HG02610 (cell line): ENCODE results near the gene PPARG.
"Not testable (repeated sequence)": the region's sequence is repeated elsewhere in the genome, so short reads cannot be mapped to it uniquely, and the experiment has no call there.

Experiments used
- ATAC-seq: cut with Tn5 transposase; IDR thresholded peaks from one replicate; pipeline ENCODE4 v1.9.1; 2021; ENCODE audit warnings: mild to moderate bottlenecking, moderate library complexity; ENCODE audit not compliant: unreplicated experiment

Gene PPARG

DNA sequence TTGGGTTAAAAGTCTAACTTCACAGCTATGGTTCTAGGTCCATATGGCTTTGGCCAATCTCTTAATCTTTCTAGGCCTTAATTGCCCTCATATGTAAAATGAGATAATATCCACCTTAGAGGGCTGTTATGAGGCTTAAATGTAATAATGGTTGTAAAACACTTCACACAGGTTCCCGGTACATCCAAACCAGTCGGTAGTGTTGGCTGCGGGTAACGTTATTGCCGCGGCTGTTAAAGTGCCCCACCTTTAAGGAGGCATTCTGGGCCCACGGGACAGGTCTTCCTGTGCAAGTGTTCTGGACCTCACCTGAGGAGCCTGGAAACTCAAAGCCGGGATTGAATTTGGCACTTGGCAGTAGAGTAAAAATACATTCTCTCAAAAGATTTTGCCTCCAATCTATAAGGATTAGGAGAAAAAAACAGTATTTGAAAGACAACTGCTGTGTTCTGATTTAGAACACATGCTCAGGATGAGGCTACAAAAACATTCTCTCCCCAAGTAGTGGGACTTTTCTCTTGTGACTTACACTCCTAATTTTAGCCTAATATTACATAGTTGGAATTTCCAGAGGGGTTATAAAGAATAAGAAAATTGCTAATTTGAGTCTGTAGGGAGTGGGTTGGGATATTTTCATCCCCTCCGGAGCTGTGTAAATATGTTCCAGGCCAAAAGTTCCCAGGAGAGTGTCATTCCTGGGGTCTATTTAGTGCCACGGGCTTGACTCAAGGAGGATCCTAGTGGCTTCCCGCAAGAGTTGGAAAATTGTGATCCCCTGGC, 150.5 kb downstream of the PPARG start:
- ATAC-seq = no peak

DNA sequence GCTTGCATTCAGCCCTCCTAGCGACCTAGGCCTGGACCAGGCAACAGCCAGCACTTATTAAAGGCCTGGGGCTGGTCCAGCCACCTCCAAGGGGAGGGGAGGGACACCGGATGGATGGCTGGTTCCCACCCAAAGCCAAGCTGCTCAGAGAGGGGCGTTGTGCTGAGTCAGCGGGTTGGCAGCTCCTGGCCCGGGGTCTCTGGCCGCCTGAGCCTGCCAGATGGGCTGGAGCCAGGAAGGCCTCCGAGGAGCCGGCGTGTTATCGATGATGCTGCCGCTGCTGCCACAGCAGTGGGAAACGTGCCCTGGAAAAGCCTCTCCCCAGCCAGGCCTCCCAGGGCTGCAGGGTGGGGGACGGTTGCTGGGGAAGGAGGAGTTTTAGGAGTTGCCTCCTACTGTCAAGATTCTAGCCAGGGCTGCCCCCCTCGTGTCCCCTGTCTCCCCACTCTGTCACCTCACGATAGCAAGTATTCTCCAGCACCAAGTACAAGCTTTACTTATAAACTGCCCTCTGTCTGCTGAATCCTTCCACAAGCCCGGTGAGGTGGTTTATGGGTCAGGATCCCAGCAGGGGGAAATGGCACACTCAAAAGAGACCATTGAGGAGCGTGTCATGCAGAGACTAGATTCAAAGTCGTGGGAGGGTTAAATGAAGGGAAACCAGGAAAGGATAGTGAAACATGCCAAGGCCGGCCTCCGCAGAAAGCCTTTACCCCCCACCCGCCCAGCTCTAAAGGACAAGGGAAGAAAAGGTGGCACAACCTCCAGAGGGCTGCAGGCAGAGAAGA, 152.3 kb downstream of the PPARG start:
- ATAC-seq = no peak

- no peak for ATAC-seq
Measured at GRCh38 chr3:12442654-12443501, 154.0 kb downstream of the PPARG start.

DNA sequence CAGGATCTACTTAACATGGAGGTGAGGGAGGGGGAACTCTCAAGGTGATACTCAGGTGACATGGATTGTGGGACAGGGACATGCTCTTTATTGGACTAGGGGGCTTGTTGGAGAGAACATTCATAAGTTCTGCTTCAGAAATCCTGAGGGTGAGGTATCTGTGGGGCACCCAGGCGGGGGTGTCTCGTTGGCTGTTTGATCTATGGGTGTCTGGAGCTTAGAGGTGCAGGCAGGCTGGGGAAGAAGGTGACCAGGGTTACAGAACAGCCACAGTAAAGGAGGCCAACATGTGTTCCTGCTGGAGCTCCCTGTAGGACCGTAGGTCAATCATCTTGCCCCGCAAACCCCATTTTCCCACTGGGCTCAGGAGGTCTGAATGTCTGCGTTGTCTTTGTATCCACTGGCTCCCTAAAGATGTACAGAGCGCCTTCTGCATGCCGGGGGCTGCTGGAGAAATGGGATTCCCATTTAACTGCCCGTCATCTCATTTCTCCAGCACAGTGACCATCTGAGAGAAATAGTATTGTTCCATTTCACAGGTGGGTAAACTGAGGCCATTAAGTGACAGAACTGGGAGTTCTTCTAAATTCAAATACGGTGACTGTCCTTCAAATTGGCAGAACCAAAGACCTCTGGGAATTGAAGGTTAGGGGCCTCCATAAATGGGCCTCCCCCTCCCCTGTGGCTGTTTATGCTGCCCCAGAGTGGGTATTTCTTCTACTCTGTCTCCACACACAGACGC, 155.1 kb downstream of the PPARG start:
- no peak for ATAC-seq

DNA sequence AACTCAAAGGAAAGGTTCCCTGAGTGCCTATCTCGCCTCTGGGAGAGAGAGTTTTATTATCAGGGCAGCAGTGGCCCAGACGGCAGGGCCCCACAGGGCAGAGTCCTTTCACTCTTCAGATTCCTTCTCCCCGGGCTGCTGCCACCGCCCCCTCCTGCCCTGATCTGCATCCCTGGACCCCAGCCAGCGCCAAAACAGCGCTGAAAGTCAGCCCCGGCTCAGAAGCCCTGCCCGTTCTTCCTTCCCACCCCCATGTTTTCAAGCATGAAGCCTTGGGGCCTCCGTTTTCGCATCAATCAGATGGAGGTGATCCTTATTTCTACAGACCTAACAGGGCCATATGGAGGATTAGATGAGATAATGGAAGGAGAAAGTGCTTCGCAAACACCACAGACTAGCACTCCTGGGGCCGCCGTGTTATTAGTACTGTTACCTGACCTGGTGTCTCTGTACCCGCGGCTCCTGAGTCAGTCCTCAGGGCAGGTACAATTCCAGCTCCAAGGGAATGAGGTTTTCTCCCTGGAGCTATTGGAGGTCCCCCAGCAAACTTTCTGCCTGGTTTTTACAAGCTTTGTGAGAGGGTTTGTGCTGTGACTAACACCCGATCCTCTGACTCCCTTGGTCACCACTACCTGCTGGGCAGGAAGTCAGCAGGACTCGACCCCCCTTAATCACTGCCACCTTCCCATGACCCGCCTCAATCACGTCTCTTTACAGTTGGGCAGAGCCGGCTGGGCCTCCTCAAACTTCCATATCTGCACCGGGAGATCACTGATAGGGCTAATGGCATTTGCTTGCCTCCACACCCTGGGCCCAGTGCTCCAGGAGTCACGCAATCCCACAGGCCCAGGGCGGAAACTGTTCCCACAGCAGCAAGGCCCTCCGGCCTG, 156.0 kb downstream of the PPARG start:
- ATAC-seq = no peak

DNA sequence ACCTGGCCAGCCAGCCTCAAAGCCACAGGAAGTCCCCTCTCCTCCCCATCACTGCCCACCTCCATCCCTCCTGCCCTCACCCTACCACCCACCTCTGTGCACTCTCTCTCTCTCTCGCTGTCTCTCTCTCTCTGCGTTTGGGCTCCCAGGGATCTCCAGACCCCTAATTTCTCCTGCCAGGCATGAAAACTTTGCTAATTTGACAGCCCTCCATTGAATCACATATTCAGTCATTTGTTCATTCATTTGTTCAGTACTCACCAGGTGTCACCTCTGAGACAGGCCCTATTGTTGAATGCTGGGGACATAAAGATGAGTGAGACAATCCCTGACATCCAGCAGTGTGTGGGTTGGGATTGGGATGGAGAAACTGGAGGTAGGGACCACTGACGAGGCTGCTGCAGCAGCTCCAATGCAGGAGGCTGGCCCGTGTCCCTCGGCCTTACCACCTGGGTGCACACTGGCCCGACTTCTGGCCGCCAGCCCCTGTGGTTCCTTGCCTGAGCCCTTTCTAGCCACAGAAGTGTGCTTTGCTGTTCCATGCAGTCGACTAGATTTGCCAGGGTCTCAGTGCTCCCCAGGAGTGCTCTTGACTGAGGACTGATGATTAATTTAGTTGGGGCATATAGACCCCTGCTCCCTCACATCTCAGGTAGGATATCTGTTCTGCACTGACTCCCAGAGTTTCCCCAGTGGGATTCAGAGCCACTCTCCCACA, 156.8 kb downstream of the PPARG start:
- ATAC-seq = no peak

- ATAC-seq = no peak
Measured at GRCh38 chr3:12446298-12446697, 157.4 kb downstream of the PPARG start.

- ATAC-seq = no peak
Measured at GRCh38 chr3:12447075-12447474, 158.2 kb downstream of the PPARG start.

DNA sequence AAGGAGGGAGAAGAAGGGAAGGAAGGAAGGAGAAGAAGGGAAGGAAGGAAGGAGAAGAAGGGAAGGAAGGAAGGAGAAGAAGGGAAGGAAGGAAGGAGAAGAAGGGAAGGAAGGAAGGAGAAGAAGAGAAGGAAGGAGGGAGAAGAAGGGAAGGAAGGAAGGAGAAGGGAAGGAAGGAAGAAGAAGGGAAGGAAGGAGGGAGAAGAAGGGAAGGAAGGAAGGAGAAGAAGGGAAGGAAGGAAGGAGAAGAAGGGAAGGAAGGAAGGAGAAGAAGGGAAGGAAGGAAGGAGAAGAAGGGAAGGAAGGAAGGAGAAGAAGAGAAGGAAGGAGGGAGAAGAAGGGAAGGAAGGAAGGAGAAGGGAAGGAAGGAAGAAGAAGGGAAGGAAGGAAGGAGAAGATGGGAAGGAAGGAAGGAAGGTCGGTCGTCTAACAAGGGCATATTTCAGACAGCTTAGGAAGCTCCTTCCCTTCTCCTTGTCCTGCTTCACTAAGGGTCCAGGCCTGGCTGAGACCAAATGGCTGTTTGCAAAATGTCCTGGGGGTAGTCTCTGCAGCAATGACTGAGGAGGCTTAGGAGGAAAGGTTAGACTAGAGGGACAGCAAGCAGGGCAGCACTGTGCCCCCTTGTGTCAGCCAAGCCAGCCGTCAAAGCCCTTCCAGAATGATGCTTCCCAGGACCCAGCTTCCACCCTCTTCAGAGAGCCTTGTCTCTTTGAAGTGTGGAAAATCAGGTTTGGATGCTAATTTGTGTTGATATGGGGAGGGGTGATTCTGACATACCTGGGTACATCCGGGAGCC, 159.7 kb downstream of the PPARG start:
- ATAC-seq = not testable (repeated sequence)

DNA sequence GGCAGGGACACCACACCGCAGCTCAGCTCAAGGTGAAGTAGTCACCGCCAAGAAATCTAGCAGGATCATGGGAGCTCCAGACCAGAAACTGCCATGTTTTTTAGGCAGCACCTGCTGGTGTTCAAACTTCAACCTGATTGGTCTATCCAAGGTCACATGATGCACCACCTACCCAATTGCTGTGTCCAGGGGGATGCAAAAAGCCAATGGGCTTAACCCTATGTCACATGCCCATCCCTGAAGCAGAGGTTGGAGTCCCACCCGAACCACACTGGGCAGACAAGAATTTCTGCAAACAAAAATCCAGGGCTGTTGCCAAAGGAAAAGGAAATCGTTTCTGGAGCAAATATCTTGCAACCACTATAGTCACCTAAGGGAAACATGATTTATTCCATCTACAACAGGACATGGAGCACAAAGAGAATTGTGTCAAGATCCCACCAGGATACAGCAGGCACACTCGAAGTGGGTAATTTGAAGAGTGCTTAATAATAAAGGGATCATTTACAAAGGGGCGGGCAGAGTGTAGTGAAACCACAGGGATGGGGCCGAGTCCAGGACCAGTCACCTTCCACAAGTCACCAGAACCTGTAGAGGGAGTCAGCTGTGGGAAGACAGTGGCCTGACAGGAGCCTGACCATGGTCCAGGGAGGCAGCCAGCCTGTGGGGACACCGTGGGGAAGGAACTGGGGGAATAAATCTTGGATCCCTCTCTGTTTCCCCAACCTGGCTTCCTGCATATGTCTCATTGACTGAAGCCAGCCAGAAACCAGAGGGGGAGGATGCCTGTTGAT, 161.2 kb downstream of the PPARG start:
- ATAC-seq = no peak

GRCh38 chr3:12451481-12451880, 162.6 kb downstream of the PPARG start:
- ATAC-seq = no peak

DNA sequence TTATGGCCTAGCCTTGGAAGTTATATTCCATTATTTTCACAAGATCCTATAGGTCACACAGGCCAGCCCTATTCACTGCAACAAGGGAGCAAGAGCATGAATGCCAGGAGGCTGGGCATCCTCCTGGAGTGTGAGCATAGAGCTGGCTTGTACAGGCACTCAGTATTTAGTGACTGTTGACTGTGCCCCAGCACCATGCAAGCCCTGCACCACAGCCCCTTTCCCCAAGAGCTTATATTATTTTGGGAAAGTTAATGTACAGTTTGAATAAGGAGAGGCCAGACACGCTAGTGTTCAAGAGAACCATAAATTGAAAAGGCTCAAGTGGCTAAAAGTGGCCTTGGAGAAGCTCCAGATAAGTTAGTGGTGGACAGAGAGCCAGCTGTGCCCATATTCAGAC, 163.1 kb downstream of the PPARG start:
- ATAC-seq = no peak

- no peak for ATAC-seq
Measured at GRCh38 chr3:12452361-12453330, 163.8 kb downstream of the PPARG start.

GRCh38 chr3:12454076-12454815, 165.4 kb downstream of the PPARG start:
- ATAC-seq = no peak

DNA sequence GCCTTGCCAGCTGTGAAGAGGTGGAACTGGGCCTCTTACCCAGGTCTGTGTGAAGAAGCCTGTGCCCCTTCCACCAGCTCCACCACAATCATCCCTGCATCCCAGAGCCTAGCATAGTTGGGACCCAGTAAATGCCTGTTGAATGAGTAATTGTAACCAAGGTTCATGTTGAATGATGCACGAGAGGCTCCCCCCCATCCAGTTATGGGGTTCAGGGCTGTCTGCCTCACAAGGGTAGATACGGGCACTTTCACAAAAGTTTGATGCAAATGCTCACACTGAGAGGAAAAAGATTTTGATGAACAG, 165.9 kb downstream of the PPARG start:
- ATAC-seq = no peak

- no peak for ATAC-seq
Measured at GRCh38 chr3:12455740-12456139, 166.9 kb downstream of the PPARG start.
